Epidermal melanocyte (primary cell): ENCODE results near the gene SND1.

ENCODE experiments used
- DNase-seq: peaks from one replicate; pipeline ENCODE4 v3.0.0; 2011; ENCODE audit warnings: low spot score; ENCODE audit not compliant: insufficient read length

Gene SND1

DNA sequence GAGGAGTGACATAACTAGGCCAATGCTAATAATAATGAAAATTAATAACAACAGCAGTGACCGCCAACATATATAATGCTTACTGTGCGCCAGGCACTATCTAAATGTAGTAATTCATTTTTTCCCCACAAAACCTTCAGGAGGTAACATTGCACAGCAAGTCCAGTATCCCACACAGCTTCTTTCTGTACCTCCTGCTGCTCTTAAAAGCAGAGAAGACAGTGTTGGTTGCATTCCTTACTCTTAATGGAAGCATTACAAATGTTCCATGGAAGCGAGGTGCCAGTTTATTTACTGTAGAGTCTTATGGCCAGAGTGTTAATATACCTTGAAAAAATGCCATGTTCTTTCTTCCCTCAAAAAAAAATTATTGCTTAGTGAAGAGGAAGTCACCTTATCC, 211.1 kb downstream of the SND1 start:
- no peak for DNase-seq

DNA sequence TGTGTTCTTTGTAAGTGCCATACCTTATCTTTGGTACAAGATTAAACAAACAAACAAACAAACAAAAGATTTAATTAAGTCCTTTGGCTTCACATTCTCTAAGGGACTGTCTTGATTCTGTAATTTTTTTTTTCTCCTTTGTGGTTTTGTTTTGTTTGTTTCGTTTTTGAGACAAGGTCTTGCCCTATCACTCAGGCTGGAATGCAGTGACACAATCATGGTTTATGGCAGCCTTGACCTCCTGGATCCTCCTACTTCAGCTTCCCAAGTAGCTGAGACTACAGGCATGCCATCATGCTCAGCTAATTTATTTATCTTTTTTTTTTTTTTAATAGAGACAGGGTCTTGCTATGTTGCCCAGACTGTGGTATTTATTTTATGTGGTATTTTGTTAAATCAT, 213.5 kb downstream of the SND1 start:
- no peak for DNase-seq

- no peak for DNase-seq
These were observed 218.4 kb downstream of the SND1 start for GRCh38 chr7:127870231-127870907.

DNA sequence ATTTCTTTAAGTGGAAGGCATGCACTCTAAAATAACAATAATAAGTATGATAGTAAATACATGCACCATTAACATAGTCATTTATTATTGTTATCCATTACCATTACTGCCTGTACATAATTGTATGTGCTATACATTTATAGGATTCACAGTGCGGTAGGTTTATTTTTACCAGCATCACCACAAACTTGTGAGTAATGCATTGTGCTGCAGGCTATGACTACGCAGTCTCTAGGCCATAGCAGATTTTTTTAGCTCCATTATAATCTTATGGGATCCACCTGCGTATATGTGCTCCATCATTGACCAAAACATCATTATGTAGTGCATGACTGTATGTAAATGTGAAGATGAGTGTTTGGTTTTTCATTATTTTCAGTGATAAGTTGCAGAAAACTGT, 219.2 kb downstream of the SND1 start:
- no peak for DNase-seq

- no peak for DNase-seq
These were observed 220.1 kb downstream of the SND1 start for GRCh38 chr7:127872122-127872521.

GRCh38 chr7:127873151-127873550, 221.2 kb downstream of the SND1 start:
- DNase-seq, result no peak

DNA sequence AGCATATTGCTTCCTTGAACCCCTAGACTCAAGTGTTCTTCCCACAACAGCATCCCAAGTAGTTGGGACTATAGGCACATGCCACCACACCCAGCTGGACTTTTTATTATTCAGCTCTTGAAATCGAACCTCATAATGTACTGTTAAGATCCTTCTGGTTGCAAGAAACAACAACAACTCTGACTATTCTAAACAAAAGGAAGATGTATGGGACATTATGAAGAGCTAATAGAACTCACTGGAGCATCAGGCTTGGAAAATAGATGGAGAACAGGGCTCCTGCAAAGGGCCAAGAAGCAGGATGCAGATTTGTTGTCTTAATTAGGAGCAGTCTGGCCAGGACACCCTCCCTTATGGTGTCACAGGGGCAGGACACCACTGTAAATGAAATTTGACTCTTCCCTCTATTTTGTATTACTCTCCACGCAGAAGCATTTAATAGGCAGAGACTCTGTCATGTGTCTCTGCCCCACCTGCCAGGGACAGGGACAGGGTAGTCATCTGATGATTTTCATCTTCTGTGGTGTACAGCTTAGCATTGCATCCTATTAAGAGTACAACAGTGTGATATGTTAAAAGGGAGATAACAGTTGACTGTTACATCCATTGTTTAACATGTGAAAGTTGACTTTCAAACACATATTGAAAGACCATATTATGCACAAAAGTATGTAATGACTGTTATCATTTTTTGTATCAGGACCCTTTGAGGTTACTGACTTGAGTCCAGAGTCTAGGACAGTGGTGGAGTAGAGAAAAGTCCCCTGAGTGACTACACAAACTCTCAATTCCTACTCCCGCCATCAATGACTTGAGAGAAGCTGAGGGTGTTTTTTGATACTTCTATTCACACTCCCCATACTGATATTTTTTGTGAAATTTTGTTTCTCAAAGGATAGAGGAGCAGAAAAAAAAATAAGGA, 222.0 kb downstream of the SND1 start:
- no peak for DNase-seq

- DNase-seq, result no peak
These were observed 223.1 kb downstream of the SND1 start for GRCh38 chr7:127874951-127875608.

- DNase-seq, result no peak
These were observed 224.4 kb downstream of the SND1 start for GRCh38 chr7:127876393-127876792.

DNA sequence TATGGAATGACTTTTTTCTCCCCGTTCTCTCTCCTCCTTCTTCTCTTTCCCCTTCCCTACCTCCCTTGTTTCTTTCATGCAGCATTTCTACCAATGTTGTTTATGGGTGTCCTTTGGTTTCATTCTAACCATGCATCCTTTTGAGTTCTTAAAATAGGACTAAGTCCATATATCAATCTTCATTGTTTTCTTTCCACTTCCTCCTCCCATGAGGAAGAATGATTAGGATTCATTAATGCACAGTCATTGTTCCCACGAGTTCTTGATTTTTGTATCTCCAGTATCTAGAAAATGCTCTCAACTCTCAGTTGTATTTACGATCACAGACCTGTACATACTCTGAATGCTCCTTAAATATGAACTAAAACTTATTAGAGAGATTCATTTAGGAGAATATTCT, 226.0 kb downstream of the SND1 start:
- no peak for DNase-seq

DNA sequence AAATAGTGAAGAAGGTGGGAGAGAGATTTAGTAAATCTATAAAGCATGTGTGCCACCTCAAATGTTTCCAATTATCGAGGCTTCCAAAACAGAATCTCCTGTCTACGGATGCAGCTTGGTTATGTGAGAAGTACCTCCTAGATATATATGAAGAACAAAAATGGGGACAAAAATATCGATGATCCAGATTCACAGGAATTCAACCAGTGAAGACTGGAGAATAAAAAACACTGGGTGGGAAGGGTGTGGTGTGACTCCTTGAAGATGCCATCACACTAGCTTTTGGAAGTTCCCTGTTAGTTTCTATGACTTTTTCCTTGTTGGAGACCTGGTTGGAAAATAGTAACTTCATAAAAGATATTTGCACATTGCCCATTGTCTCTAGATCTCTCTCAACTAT, 226.8 kb downstream of the SND1 start:
- no peak for DNase-seq

GRCh38 chr7:127879436-127879835, 227.4 kb downstream of the SND1 start:
- DNase-seq, result no peak

DNA sequence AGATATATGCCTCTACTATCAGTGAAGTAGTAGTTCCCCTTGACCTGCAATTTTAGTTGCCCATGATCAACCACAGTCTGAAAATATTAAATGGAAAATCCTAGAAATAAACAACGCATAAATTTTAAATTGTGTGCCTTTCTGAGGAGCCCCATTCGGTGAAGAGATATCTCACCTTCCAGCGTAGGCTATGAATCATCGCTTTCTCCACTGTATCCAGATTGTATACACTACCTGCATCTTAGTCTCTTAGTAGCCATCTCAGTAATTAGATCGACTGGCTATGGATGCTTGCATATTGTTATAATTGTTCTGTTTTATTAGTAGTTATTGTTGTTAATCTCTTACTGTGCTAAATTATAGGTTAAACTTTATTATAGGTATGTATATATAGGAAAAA, 227.9 kb downstream of the SND1 start:
- DNase-seq, result no peak

- DNase-seq, result no peak
These were observed 228.5 kb downstream of the SND1 start for GRCh38 chr7:127880454-127880853.

- no peak for DNase-seq
These were observed 229.6 kb downstream of the SND1 start for GRCh38 chr7:127881564-127881963.

DNA sequence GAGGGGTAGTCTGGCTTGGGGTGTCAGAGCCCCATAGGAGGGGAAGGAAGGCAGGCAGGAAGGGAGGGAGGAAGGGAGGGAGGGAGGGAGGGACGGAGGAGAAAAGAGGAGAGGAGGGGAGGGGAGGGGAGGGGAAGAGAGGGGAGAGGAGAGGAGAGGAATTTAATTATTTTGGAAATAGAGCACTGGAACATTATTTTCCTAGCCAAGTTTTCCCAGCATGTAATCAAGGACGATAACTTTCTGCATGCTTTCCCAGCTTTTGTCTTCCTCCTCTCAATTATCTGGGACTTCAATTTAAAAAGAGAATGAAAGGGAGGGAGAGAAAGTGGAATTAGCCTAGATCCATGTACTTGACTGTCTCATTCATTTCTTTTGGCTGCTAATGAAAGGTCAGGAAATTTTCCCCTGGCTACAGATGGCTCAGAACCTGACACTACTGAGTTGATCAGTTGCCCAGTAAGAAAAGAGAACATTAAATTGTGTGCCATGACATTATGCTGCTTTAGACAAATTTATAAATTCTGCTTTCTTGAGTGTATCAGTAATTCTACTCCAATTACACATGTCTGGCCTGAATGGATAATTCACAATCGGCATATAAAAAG, 230.4 kb downstream of the SND1 start:
- DNase-seq, result no peak

GRCh38 chr7:127884066-127884559, 232.1 kb downstream of the SND1 start:
- DNase-seq, result no peak

DNA sequence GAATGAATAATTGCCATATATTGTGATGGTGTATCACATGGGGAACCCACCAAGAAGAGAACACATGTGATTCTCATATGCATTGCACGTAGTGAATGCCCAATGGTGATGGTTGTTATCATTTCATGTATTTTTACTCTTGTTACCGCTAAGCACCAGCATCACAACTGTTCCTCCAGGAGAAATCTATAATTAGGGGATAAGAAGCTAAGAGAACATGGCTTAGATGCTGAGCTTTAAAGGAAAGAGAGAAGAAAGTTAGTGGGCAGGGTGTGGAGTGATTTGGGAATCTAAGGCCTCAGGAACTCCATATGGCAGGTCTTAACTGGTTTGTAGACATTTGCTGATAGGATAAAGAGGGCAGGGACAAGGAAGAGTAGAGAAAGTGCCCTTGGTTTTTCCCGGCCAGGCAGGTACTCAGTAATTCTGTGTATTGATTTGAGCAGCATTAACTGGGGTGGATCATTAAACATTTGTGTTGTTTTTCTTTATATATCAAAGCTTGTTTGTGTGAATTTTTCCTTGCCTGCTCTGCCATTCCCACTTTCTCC, 233.3 kb downstream of the SND1 start:
- no peak for DNase-seq

DNA sequence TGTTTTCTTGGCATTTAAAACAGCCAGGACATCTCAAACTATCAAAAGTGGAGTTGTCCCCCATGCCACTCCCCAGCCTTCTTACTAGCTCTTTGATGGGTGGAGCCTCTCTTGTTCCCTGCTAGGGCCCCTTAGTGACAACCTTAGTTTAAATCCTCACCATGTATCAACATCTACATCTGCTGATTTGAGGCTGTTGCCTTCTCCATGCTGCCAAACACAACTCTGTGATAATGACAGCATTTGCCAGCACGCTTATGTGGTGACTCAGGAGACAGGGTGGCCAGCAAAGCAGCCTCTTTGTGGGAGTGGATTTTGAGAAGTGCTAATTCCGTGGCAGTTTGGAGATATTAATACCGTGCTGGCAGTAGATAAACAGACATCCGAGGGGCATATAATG, 233.8 kb downstream of the SND1 start:
- peak; percentile 52 for DNase-seq

DNA sequence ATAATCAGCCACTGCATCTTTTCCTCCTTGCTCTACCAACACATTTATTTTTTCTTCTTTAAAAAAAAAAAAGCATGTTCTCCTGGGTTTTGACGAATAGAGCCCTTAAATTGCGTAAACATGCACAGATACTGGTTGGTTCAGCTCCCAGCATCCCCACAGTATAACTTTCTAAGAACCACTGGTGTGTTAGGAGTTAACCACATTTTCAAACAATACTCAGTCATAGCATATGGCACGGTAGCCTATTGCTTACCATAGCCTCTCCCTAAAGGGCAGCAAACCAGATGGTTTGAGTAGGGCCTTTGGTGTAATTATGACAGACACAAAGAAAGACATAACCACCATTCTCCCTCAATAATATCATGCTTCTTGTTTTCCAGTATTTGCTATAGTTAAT, 234.3 kb downstream of the SND1 start:
- DNase-seq, result no peak

DNA sequence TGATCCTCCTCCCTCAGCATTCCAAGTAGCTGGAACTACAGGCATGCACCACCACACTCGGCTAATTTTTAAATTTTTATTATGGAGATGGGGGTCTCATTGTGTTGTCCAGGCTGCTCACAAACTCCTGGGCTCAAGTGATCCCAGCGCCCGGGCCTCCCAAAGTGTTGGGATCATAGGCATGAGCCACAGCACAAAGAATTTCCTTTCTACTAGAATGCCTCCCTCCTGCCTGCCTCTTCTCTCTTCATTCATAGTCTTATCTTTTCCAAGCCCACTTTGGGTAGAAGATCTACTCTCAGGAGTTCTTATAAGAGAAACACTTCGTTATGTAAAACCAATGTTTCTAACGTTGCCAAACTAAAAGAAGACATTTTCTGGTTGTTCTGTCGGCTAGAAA, 235.1 kb downstream of the SND1 start:
- no peak for DNase-seq
